Measurements from ENCODE around the gene SLC25A30.

DNA sequence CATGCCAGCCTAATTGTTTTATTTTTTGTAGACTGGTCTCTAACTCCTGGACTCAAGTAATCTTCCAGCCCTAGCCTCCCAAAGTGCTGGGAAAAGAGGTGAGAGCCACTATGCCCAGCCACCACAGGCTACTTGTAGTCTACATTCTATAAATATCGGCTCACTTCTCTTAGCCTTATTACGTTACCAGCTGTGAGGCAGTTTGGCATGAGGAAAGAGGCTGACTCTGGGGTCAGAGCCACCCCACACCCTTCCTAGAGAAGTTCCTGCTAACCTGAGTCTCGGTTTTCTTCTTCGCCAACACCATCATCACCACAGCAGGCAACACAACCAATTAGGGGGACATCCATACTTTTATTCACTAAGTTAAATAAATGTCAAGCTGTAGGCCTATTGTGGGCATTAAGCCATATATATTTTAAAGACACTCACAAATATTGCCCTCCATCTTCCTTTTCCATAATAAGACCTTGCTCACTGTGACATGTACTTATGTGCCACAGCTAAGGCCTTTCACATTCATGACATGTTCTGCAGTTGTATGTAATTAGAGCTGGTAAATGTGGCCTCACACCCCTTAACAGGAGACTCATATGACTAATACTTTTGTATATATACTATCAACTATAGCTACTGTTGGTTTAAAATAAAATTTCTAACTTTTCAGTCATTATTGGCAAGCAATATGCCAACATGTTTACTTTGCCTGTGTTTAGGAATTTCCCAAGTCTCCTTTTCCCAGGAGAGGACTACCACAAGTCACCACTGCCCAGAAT, 5.7 kb downstream of the SLC25A30 start:
- TF ChIP-seq, protein P1, sequence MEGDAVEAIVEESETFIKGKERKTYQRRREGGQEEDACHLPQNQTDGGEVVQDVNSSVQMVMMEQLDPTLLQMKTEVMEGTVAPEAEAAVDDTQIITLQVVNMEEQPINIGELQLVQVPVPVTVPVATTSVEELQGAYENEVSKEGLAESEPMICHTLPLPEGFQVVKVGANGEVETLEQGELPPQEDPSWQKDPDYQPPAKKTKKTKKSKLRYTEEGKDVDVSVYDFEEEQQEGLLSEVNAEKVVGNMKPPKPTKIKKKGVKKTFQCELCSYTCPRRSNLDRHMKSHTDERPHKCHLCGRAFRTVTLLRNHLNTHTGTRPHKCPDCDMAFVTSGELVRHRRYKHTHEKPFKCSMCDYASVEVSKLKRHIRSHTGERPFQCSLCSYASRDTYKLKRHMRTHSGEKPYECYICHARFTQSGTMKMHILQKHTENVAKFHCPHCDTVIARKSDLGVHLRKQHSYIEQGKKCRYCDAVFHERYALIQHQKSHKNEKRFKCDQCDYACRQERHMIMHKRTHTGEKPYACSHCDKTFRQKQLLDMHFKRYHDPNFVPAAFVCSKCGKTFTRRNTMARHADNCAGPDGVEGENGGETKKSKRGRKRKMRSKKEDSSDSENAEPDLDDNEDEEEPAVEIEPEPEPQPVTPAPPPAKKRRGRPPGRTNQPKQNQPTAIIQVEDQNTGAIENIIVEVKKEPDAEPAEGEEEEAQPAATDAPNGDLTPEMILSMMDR (IDR thresholded peaks at IDR 0.05; ENCODE audit: low read depth, low read length), result no peak
- no peak for TF ChIP-seq MYC (IDR thresholded peaks at IDR 0.05; ENCODE audit: low read depth, low read length)
- TF ChIP-seq POLR2A (IDR thresholded peaks at IDR 0.05; ENCODE audit: extremely low read depth, insufficient read length), result no peak
- no peak for TF ChIP-seq MAX (IDR thresholded peaks at IDR 0.05; ENCODE audit: low read depth, low read length)

Measured in NB4 (cell line).